Measurements from ENCODE around the gene FAM13B. TPM values are rescaled to one million over a fixed set of nuclear protein-coding genes. Genes with fewer than 3 reads are reported as not detected.
"Not testable (repeated sequence)": the region's sequence is repeated elsewhere in the genome, so short reads cannot be mapped to it uniquely, and the experiment has no call there.

The FAM13B gene
- total RNA-seq, 3 donors from 2014 or later, result 15.0 to 17.7 (median 15.3) TPM

- peaks cover 86% of the 10 kb centered on the region for H3K4me1 Mint-ChIP-seq (ENCODE audit: low read depth)
- not testable (repeated sequence) for H3K36me3 Mint-ChIP-seq (ENCODE audit: insufficient read depth); DNase-seq; H3K27me3 Mint-ChIP-seq (ENCODE audit: low read depth); H3K4me3 Mint-ChIP-seq; H3K9me3 Mint-ChIP-seq; ATAC-seq
Measured at GRCh38 chr5:138026793-138027192, 6.1 kb downstream of the FAM13B start.

GRCh38 chr5:138025285-138025684 lies 7.6 kb downstream of the FAM13B start:
- no peak for DNase-seq
- no peaks in the 10 kb centered on the region for H3K9me3 Mint-ChIP-seq
- H3K27me3 Mint-ChIP-seq (ENCODE audit: low read depth), result no peaks in the 10 kb centered on the region
- ATAC-seq, result no peak
- no peak overlapping the region for H3K4me3 Mint-ChIP-seq
- peaks cover 6% of the 10 kb centered on the region for H3K36me3 Mint-ChIP-seq (ENCODE audit: insufficient read depth)
- peaks cover 78% of the 10 kb centered on the region for H3K4me1 Mint-ChIP-seq (ENCODE audit: low read depth)

- no peak overlapping the region for H3K4me3 Mint-ChIP-seq
- peaks cover 67% of the 10 kb centered on the region for H3K4me1 Mint-ChIP-seq (ENCODE audit: low read depth)
- peaks cover 6% of the 10 kb centered on the region for H3K36me3 Mint-ChIP-seq (ENCODE audit: insufficient read depth)
- no peak for ATAC-seq
- DNase-seq, result no peak
- no peaks in the 10 kb centered on the region for H3K27me3 Mint-ChIP-seq (ENCODE audit: low read depth)
- no peaks in the 10 kb centered on the region for H3K9me3 Mint-ChIP-seq
Measured at GRCh38 chr5:138024117-138024516, 8.8 kb downstream of the FAM13B start.

GRCh38 chr5:138022912-138023311 lies 10.0 kb downstream of the FAM13B start:
- no peak overlapping the region for H3K4me3 Mint-ChIP-seq
- H3K27me3 Mint-ChIP-seq (ENCODE audit: low read depth), result no peaks in the 10 kb centered on the region
- no peaks in the 10 kb centered on the region for H3K9me3 Mint-ChIP-seq
- H3K36me3 Mint-ChIP-seq (ENCODE audit: insufficient read depth), result peaks cover 15% of the 10 kb centered on the region
- DNase-seq (no peak), ATAC-seq (no peak)
- peaks cover 56% of the 10 kb centered on the region for H3K4me1 Mint-ChIP-seq (ENCODE audit: low read depth)

GRCh38 chr5:138021771-138022170 lies 11.1 kb downstream of the FAM13B start:
- DNase-seq, result no peak
- H3K4me1 Mint-ChIP-seq (ENCODE audit: low read depth), result peaks cover 47% of the 10 kb centered on the region
- no peak overlapping the region for H3K4me3 Mint-ChIP-seq
- no peak for ATAC-seq
- no peaks in the 10 kb centered on the region for H3K27me3 Mint-ChIP-seq (ENCODE audit: low read depth)
- H3K9me3 Mint-ChIP-seq, result no peaks in the 10 kb centered on the region
- peaks cover 21% of the 10 kb centered on the region for H3K36me3 Mint-ChIP-seq (ENCODE audit: insufficient read depth)

GRCh38 chr5:138018849-138019248 lies 14.0 kb downstream of the FAM13B start:
- Mint-ChIP-seq H3K4me3 (no peak overlapping the region), H3K27me3 (ENCODE audit: low read depth) (no peaks in the 10 kb centered on the region), H3K4me1 (ENCODE audit: low read depth) (peaks cover 31% of the 10 kb centered on the region), H3K36me3 (ENCODE audit: insufficient read depth) (peaks cover 27% of the 10 kb centered on the region), H3K9me3 (no peaks in the 10 kb centered on the region)
- no peak for DNase-seq
- ATAC-seq, result no peak

GRCh38 chr5:138015916-138016315 lies 17.0 kb downstream of the FAM13B start:
- H3K4me3 Mint-ChIP-seq, result no peak overlapping the region
- peaks cover 34% of the 10 kb centered on the region for H3K36me3 Mint-ChIP-seq (ENCODE audit: insufficient read depth)
- DNase-seq, result no peak
- no peaks in the 10 kb centered on the region for H3K9me3 Mint-ChIP-seq
- ATAC-seq, result no peak
- H3K27me3 Mint-ChIP-seq (ENCODE audit: low read depth), result no peaks in the 10 kb centered on the region
- peaks cover 8% of the 10 kb centered on the region for H3K4me1 Mint-ChIP-seq (ENCODE audit: low read depth)

- peaks cover 32% of the 10 kb centered on the region for H3K36me3 Mint-ChIP-seq (ENCODE audit: insufficient read depth)
- no peak overlapping the region for H3K4me3 Mint-ChIP-seq
- DNase-seq (no peak), ATAC-seq (no peak)
- H3K4me1 Mint-ChIP-seq (ENCODE audit: low read depth), result peaks cover 6% of the 10 kb centered on the region
- H3K9me3 Mint-ChIP-seq, result no peaks in the 10 kb centered on the region
- H3K27me3 Mint-ChIP-seq (ENCODE audit: low read depth), result no peaks in the 10 kb centered on the region
Measured at GRCh38 chr5:138011991-138012390, 20.9 kb downstream of the FAM13B start.

- H3K9me3 Mint-ChIP-seq, result peaks cover 12% of the 10 kb centered on the region
- peaks cover 41% of the 10 kb centered on the region for H3K36me3 Mint-ChIP-seq (ENCODE audit: insufficient read depth)
- H3K27me3 Mint-ChIP-seq (ENCODE audit: low read depth), result no peaks in the 10 kb centered on the region
- H3K4me1 Mint-ChIP-seq (ENCODE audit: low read depth), result peaks cover 33% of the 10 kb centered on the region
- H3K4me3 Mint-ChIP-seq, result no peak overlapping the region
- ATAC-seq (no peak), DNase-seq (no peak)
Measured at GRCh38 chr5:138000102-138000723, 32.7 kb downstream of the FAM13B start.

- no peak for DNase-seq
- ATAC-seq, result peak; percentile 96 to 98
- Mint-ChIP-seq H3K4me1 (ENCODE audit: low read depth) (peaks cover 41% of the 10 kb centered on the region), H3K36me3 (ENCODE audit: insufficient read depth) (peaks cover 39% of the 10 kb centered on the region), H3K9me3 (peaks cover 12% of the 10 kb centered on the region), H3K4me3 (no peak overlapping the region), H3K27me3 (ENCODE audit: low read depth) (no peaks in the 10 kb centered on the region)
Measured at GRCh38 chr5:137997726-137998213, 35.1 kb downstream of the FAM13B start.

- DNase-seq, result no peak
- no peak overlapping the region for H3K4me3 Mint-ChIP-seq
- no peak for ATAC-seq
- peaks cover 35% of the 10 kb centered on the region for H3K36me3 Mint-ChIP-seq (ENCODE audit: insufficient read depth)
- H3K4me1 Mint-ChIP-seq (ENCODE audit: low read depth), result peaks cover 39% of the 10 kb centered on the region
- peaks cover 12% of the 10 kb centered on the region for H3K9me3 Mint-ChIP-seq
- H3K27me3 Mint-ChIP-seq (ENCODE audit: low read depth), result no peaks in the 10 kb centered on the region
Measured at GRCh38 chr5:137995749-137996128, 37.1 kb downstream of the FAM13B start.

- Mint-ChIP-seq H3K4me3 (no peak overlapping the region), H3K4me1 (ENCODE audit: low read depth) (peaks cover 39% of the 10 kb centered on the region), H3K36me3 (ENCODE audit: insufficient read depth) (peaks cover 35% of the 10 kb centered on the region), H3K9me3 (peaks cover 12% of the 10 kb centered on the region), H3K27me3 (ENCODE audit: low read depth) (no peaks in the 10 kb centered on the region)
- no peak for ATAC-seq
- DNase-seq, result no peak
Measured at GRCh38 chr5:137995077-137995748, 37.7 kb downstream of the FAM13B start.

- Mint-ChIP-seq H3K27me3 (ENCODE audit: low read depth) (no peaks in the 10 kb centered on the region), H3K9me3 (peaks cover 12% of the 10 kb centered on the region), H3K36me3 (ENCODE audit: insufficient read depth) (peaks cover 31% of the 10 kb centered on the region), H3K4me1 (ENCODE audit: low read depth) (peaks cover 39% of the 10 kb centered on the region), H3K4me3 (no peak overlapping the region)
- DNase-seq, result no peak
- ATAC-seq, result no peak
Measured at GRCh38 chr5:137994556-137994955, 38.3 kb downstream of the FAM13B start.

GRCh38 chr5:137989419-137989818 lies 43.5 kb downstream of the FAM13B start:
- H3K9me3 Mint-ChIP-seq, result no peaks in the 10 kb centered on the region
- H3K4me1 Mint-ChIP-seq (ENCODE audit: low read depth), result peaks cover 9% of the 10 kb centered on the region
- ATAC-seq (no peak), DNase-seq (no peak)
- H3K27me3 Mint-ChIP-seq (ENCODE audit: low read depth), result no peaks in the 10 kb centered on the region
- H3K4me3 Mint-ChIP-seq, result no peak overlapping the region
- H3K36me3 Mint-ChIP-seq (ENCODE audit: insufficient read depth), result peaks cover 25% of the 10 kb centered on the region

- ATAC-seq, result no peak
Measured at GRCh38 chr5:137975208-137975607, 57.7 kb downstream of the FAM13B start.

More at GRCh38 chr5:137975208-137975607, 57.7 kb downstream of the FAM13B start:
- Mint-ChIP-seq H3K9me3 (peaks cover 11% of the 10 kb centered on the region), H3K4me1 (ENCODE audit: low read depth) (peaks cover 3% of the 10 kb centered on the region), H3K27me3 (ENCODE audit: low read depth) (no peaks in the 10 kb centered on the region), H3K4me3 (no peak overlapping the region), H3K36me3 (ENCODE audit: insufficient read depth) (peaks cover 52% of the 10 kb centered on the region)
- no peak for DNase-seq

Measured in activated T-cell treated with anti-CD3 and anti-CD28 coated beads, Interleukin-2, amount 50 U/mL, for 4 hours (primary cell).